Endothelial cell of umbilical vein (primary cell): ENCODE data around the gene NMT1. TPM values are rescaled to one million over a fixed set of nuclear protein-coding genes. Genes with fewer than 3 reads are reported as not detected.

ENCODE experiments used
- BruUV-seq: library from RNA; stranded (reverse); fragments of 400-500 nt; replicated peaks from 2 replicates; lab custom pipeline; 2021; lab: Mats Ljungman, UMichigan
- CTCF ChIA-PET: fragments of 300-600, 350-600 bp; sonication (Branson Sonifier 250); formaldehyde crosslinking; loops from one replicate; lab custom pipeline; 2021; ENCODE audit warnings: antibody characterized with exemption, inconsistent platforms; lab: Charles Lee
- POLR2A ChIA-PET: fragments of 300-600, 350-600 bp; sonication (Branson Sonifier 250); formaldehyde crosslinking; loops from one replicate; lab custom pipeline; 2021; ENCODE audit warnings: antibody characterized with exemption, inconsistent platforms; lab: Charles Lee
- DNase-seq: peaks from one replicate; pipeline ENCODE4 v3.0.0-alpha.2; 2011; ENCODE audit warnings: low read depth, low spot score
- FAIRE-seq: peaks from 2 replicates; lab custom pipeline; 2011; peaks lifted over from hg19 to GRCh38; lab: Jason Lieb, UNC
- H2AFZ ChIP-seq: 2 replicates; pipeline ENCODE4 v1.6.0; 2012; ENCODE audit warnings: low read depth, low read length, control low read depth, inconsistent platforms
- H3K27ac ChIP-seq: 2 replicates; pipeline ENCODE4 v1.5.1; 2011; ENCODE audit warnings: low read depth, mild to moderate bottlenecking, control low read depth, low read length, moderate library complexity; ENCODE audit not compliant: insufficient read depth
- H3K27me3 ChIP-seq, 2 experiments: 2 replicates each; pipeline versions ENCODE4 v1.6.0 to v1.6.1; 2011; ENCODE audit warnings: low read length in 2 of 2, mixed read lengths in 1 of 2; ENCODE audit not compliant: control insufficient read depth in 2 of 2, insufficient read depth in 2 of 2
- H3K36me3 ChIP-seq, 2 experiments: 2 replicates in 1 of 2; 3 replicates in 1 of 2; pipeline ENCODE4 v1.5.1; 2011; ENCODE audit warnings: low read length in 2 of 2, mild to moderate bottlenecking in 1 of 2, moderate library complexity in 1 of 2; ENCODE audit not compliant: control insufficient read depth in 2 of 2, insufficient read depth in 2 of 2; ENCODE audit errors: extremely low read depth in 1 of 2
- H3K4me1 ChIP-seq: 3 replicates; pipeline ENCODE4 v1.5.1; 2011; ENCODE audit warnings: mild to moderate bottlenecking, low read length; ENCODE audit not compliant: control insufficient read depth, insufficient read depth; ENCODE audit errors: extremely low read depth
- H3K4me2 ChIP-seq: 2 replicates; pipeline ENCODE4 v1.6.1; 2011; ENCODE audit warnings: low read length, control low read depth, mixed read lengths; ENCODE audit not compliant: insufficient read depth
- H3K4me3 ChIP-seq, 3 experiments: fragments of 200-600 bp in 1 of 3; sonication (generic), shearing (Covaris generic) in 1 of 3; replicated peaks in 1 of 3; 2 replicates each; pipeline ENCODE4 v1.5.1; 2011 to 2016; ENCODE audit warnings: control low read depth in 3 of 3, low read length in 3 of 3, mild to moderate bottlenecking in 2 of 3, inconsistent platforms in 1 of 3, low read depth in 1 of 3, moderate library complexity in 1 of 3; ENCODE audit not compliant: insufficient read depth in 1 of 3
- H3K79me2 ChIP-seq: 2 replicates; pipeline ENCODE4 v1.6.0; 2012; ENCODE audit warnings: low read length, inconsistent platforms; ENCODE audit not compliant: control insufficient read depth, insufficient read depth
- H3K9ac ChIP-seq: replicated peaks from 2 replicates; pipeline ENCODE3; 2011; ENCODE audit warnings: low read length, control low read depth; ENCODE audit not compliant: insufficient read depth; ENCODE audit errors: extremely low read depth
- H3K9me1 ChIP-seq: replicated peaks from 3 replicates; pipeline ENCODE4 v1.6.0; 2011; ENCODE audit warnings: mild to moderate bottlenecking, low read length; ENCODE audit not compliant: control insufficient read depth, insufficient read depth; ENCODE audit errors: extremely low read depth
- H3K9me3 ChIP-seq: replicated peaks from 2 replicates; pipeline ENCODE4 v1.5.1; 2012; ENCODE audit warnings: low read length, inconsistent platforms; ENCODE audit not compliant: control insufficient read depth, insufficient read depth
- H4K20me1 ChIP-seq: replicated peaks from 2 replicates; pipeline ENCODE3; 2011; ENCODE audit warnings: mild to moderate bottlenecking, low read length; ENCODE audit not compliant: control insufficient read depth, insufficient read depth; ENCODE audit errors: extremely low read depth
- EZH2 ChIP-seq: IDR thresholded peaks from 2 replicates; pipeline ENCODE4 v1.6.1; 2012; ENCODE audit warnings: borderline replicate concordance, low read depth, mild to moderate bottlenecking, moderate library complexity, low read length, inconsistent platforms; ENCODE audit not compliant: severe bottlenecking
- FOS ChIP-seq: IDR thresholded peaks from 2 replicates; pipeline ENCODE4 v1.6.1; 2011; ENCODE audit warnings: mild to moderate bottlenecking, low read length, moderate library complexity, borderline replicate concordance; ENCODE audit not compliant: insufficient read depth
- GATA2 ChIP-seq: IDR thresholded peaks from 2 replicates; pipeline ENCODE4 v1.7.0; 2011; ENCODE audit warnings: low read depth, mild to moderate bottlenecking, moderate library complexity, mixed read lengths, low read length; ENCODE audit not compliant: insufficient read length, insufficient read depth
- JUN ChIP-seq: IDR thresholded peaks from 2 replicates; pipeline ENCODE4 v1.6.1; 2011; ENCODE audit warnings: borderline replicate concordance, low read depth; ENCODE audit not compliant: insufficient read length, insufficient read depth
- MAX ChIP-seq: IDR thresholded peaks from 2 replicates; pipeline ENCODE4 v1.6.1; 2011; ENCODE audit not compliant: insufficient read depth, insufficient read length
- MYC ChIP-seq: IDR thresholded peaks from one replicate; pipeline ENCODE4 v1.6.1; 2011; ENCODE audit warnings: mild to moderate bottlenecking, low read depth, low read length
- POLR2A ChIP-seq: IDR thresholded peaks from 2 replicates; pipeline ENCODE4 v1.6.1; 2012; ENCODE audit warnings: low read depth, mild to moderate bottlenecking, control low read depth, low read length
- POLR2AphosphoS5 ChIP-seq: IDR thresholded peaks from 2 replicates; pipeline ENCODE4 v1.6.1; 2012; ENCODE audit warnings: low read depth, mild to moderate bottlenecking, control low read depth, low read length, moderate library complexity; ENCODE audit not compliant: insufficient read depth
- dilution Hi-C: fragments of 300-500 bp; cut with MboI; formaldehyde crosslinking; loops from one replicate; pipeline ENCODE4 v1.15.0; 2019; ENCODE audit warnings: low sequenced_read_pairs; ENCODE audit not compliant: extremely low pct_ligation_motif_present
- intact Hi-C: fragments of 100-400 bp; cut with micrococcal nuclease; formaldehyde crosslinking; loops from one replicate; pipeline ENCODE4 v1.10.0; 2022
- polyA plus RNA-seq, 4 experiments: library from polyadenylated mRNA; depleted of rRNA in 3 of 4; stranded (reverse) in 3 of 4; unstranded in 1 of 4; fragments of >200 nt; gene quantifications; 2 replicates each; pipeline versions ENCODE4 v1.2.1 to v1.2.3, GENCODE V29; 2011 to 2012; ENCODE audit warnings: missing spikeins in 1 of 4
- total RNA-seq: library from RNA; stranded (reverse); gene quantifications from 2 replicates; pipeline ENCODE4 v1.2.3, GENCODE V29; 2021
- TF ChIP-seq, protein P1 (sequence below), 2 donors: IDR thresholded peaks; 1 replicate in 1 of 2; 2 replicates in 1 of 2; pipeline ENCODE4 v1.5.1; 2011; ENCODE audit warnings: low read length in 2 of 2, mild to moderate bottlenecking in 2 of 2, moderate library complexity in 2 of 2, control low read depth in 1 of 2, inconsistent platforms in 1 of 2, low read depth in 1 of 2; ENCODE audit not compliant: insufficient read depth in 1 of 2; ENCODE audit errors: extremely low read depth in 1 of 2

Gene NMT1
- total and polyA plus RNA-seq, 2 donors (not counting 3 experiments of a cell fraction or from before 2014, with no cell fraction given) = 37.6 to 135 TPM

GRCh38 chr17:45040459-45040858 lies 20.7 kb upstream of the NMT1 start:
- H3K9me3 ChIP-seq = no peaks in the 10 kb centered on the region
- H3K36me3 ChIP-seq = no peaks in the 10 kb centered on the region
- no peaks in the 10 kb centered on the region for H3K9me1 ChIP-seq
- no peaks in the 10 kb centered on the region for H3K4me1 ChIP-seq
- TF ChIP-seq JUN (no peak), MAX (no peak), EZH2 (no peak), GATA2 (no peak), FOS (no peak), POLR2A (no peak), MYC (no peak), POLR2AphosphoS5 (no peak)
- TF ChIP-seq, protein P1, sequence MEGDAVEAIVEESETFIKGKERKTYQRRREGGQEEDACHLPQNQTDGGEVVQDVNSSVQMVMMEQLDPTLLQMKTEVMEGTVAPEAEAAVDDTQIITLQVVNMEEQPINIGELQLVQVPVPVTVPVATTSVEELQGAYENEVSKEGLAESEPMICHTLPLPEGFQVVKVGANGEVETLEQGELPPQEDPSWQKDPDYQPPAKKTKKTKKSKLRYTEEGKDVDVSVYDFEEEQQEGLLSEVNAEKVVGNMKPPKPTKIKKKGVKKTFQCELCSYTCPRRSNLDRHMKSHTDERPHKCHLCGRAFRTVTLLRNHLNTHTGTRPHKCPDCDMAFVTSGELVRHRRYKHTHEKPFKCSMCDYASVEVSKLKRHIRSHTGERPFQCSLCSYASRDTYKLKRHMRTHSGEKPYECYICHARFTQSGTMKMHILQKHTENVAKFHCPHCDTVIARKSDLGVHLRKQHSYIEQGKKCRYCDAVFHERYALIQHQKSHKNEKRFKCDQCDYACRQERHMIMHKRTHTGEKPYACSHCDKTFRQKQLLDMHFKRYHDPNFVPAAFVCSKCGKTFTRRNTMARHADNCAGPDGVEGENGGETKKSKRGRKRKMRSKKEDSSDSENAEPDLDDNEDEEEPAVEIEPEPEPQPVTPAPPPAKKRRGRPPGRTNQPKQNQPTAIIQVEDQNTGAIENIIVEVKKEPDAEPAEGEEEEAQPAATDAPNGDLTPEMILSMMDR (IDR thresholded peaks at IDR 0.05; ENCODE audit: extremely low read depth in 1 of 2, insufficient read depth in 1 of 2, low read depth in 1 of 2, low read length in 2 of 2) = no peak
- H4K20me1 ChIP-seq = no peaks in the 10 kb centered on the region
- no peak overlapping the region for H3K27ac ChIP-seq
- POLR2A ChIA-PET = no interaction called here
- no peak overlapping the region for H2AFZ ChIP-seq
- FAIRE-seq (no peak), DNase-seq (no peak)
- H3K4me2 ChIP-seq = no peak overlapping the region
- CTCF ChIA-PET = interaction anchor here (2.2 kb wide), 1 partner anchor 9 kb away, joined by 9 read pairs; no protein-coding TSS in a partner anchor
- H3K9ac ChIP-seq = no peak overlapping the region
- intact Hi-C loops = no loop called here
- BruUV-seq = no TSS peak
- no peak overlapping the region for H3K4me3 ChIP-seq
- H3K27me3 ChIP-seq = no peaks in the 10 kb centered on the region
- H3K79me2 ChIP-seq = no peaks in the 10 kb centered on the region
- dilution Hi-C loops = no loop called here
